ENCODE results near the gene MAPK8IP1.

DNA sequence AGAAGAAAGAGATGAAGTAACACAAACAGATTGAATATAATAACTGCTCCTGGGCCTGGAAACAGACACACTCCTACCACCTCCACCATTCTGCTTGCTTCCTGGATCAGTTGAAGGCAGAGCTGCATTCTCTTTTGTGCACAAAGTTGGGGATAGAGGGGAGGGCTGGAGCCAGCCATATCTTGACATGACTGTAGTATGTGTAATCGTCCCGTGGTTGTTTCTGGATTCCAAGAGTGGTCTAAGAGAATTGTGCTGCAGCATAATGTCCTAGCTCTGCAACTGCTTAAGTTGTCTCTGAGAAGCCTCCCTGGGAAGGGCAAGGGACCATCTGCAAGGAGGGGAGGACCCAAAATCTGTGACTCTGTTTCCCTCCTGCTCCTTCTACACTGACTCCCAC is 35.0 kb upstream of the MAPK8IP1 start:
- TF ChIP-seq CTCF (IDR thresholded peaks at IDR 0.05; ENCODE audit: insufficient read depth, low read length) = no peak
- TF ChIP-seq POLR2AphosphoS5 (IDR thresholded peaks at IDR 0.05; ENCODE audit: low read depth) = no peak
- no peak for TF ChIP-seq REST (IDR thresholded peaks at IDR 0.05; ENCODE audit: insufficient replicate concordance, low read depth)

All from HL-60 (cell line).